Right lobe of liver (tissue), 6 donors: ENCODE measurements around the gene FBXO39. TPM values are rescaled to one million over a fixed set of nuclear protein-coding genes. Genes with fewer than 3 reads are reported as not detected.

Experiments
- ATAC-seq, 4 donors: fragments of 200-7000 bp; cut with Tn5 transposase; one replicate each; pipeline ENCODE4 v1.9.1; 2020; ENCODE audit warnings: mild to moderate bottlenecking in 4 of 4, moderate library complexity in 4 of 4
- DNase-seq, 3 donors: peaks; one replicate each; pipeline ENCODE4 v3.0.0-alpha.2; 2020
- H3K27ac ChIP-seq, 3 donors: fragments of 200-600 bp; one replicate each; pipeline ENCODE4 v1.8.0; 2022
- H3K27me3 ChIP-seq, 2 donors: fragments of 200-600 bp; one replicate each; pipeline ENCODE4 v1.8.0; 2022
- H3K36me3 ChIP-seq, 4 donors: fragments of 200-600 bp; sonication (generic) in 1 of 4; one replicate each; pipeline versions ENCODE4 v1.5.1 to v1.8.0; 2017 to 2022; ENCODE audit warnings: control low read depth in 1 of 4
- H3K4me1 ChIP-seq, 4 donors: fragments of 200-600 bp; sonication (generic) in 1 of 4; one replicate each; pipeline versions ENCODE4 v1.5.1 to v1.8.0; 2017 to 2022; ENCODE audit warnings: control low read depth in 1 of 4
- H3K4me3 ChIP-seq, 3 donors: fragments of 200-600 bp; one replicate each; pipeline ENCODE4 v1.8.0; 2022
- H3K9me3 ChIP-seq, 4 donors: fragments of 200-600 bp; sonication (generic) in 1 of 4; one replicate each; pipeline versions ENCODE4 v1.5.1 to v1.8.0; 2017 to 2022; ENCODE audit warnings: control low read depth in 1 of 4
- POLR2A ChIP-seq: fragments of 450-650 bp; IDR thresholded peaks from one replicate; pipeline ENCODE4 v1.6.1; 2017; ENCODE audit warnings: antibody characterized with exemption, mild to moderate bottlenecking
- WGBS: methylation state at CpG from one replicate; pipeline ENCODE4 v1.1.6; 2018; ENCODE audit warnings: low coverage, low lambda C conversion rate; ENCODE audit not compliant: insufficient coverage; ENCODE audit errors: missing lambda C conversion rate; 5-methylcytosine and 5-hydroxymethylcytosine counted together
- intact Hi-C, 2 donors: fragments of 100-400 bp; cut with DNase I; formaldehyde crosslinking; loops; one replicate each; pipeline versions ENCODE4 v1.11.2 to v1.14.1; 2022
- total RNA-seq, 6 experiments: library from RNA; depleted of rRNA in 2 of 6; stranded (reverse); fragments of >200 nt in 2 of 6; fragmentation: NEBNext Ultra II Directional in 3 of 6; extraction: Animal tissue kit (Norgen Biotek cat#: 25700) in 3 of 6; gene quantifications; one replicate each; pipeline versions ENCODE4 v1.1.0 to v1.2.4, GENCODE V29; 2016 to 2023
- TF ChIP-seq, protein P1 (sequence below), 4 donors: fragments of 200-600 bp in 3 of 4; fragments of 450-650 bp in 1 of 4; IDR thresholded peaks; one replicate each; pipeline versions ENCODE4 v1.5.1 to v1.8.0; 2016 to 2022; ENCODE audit warnings: antibody characterized with exemption in 4 of 4, mild to moderate bottlenecking in 2 of 4
- donor health status: DM: no; HTN: yes; CAD: no.
- donor health status: DM: no; HTN: no; CAD: no.
- donor health status: DM: no; HTN: no; CAD: no.
- donor health status: DM: no; HTN: yes; CAD: no.
- donor health status: DM: no; HTN: yes; CAD: no.

Gene FBXO39
- total RNA-seq, 6 experiments from 2014 or later, result 0.33 to 1.2 (median 0.49) TPM; not detected in 1

DNA sequence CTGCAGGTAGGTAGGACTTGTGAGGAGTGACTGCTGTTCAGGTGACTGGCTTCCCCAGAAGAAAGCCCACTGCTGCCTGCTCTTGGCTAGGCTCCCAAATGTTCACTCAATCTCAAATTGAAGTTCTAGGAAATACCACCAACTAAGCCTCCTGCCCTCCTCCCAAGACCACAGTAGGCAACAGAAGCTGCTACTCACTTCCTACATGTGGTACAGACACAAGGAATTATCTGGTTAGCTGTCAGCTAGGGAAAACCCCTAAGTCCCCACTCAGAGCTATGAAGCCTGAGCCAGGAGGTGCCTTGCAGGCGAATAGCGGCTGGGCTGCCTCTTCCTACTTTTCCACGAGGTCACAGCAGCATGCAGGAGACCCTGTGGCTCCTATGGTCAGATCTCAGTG, 4.9 kb downstream of the FBXO39 start:
- Histone ChIP-seq H3K27ac (no peak overlapping the region), H3K27me3 (no peaks in the 10 kb centered on the region), H3K4me3 (no peak overlapping the region), H3K4me1 (peaks cover 0 to 9% (median 0%) of the 10 kb centered on the region in 4 donors), H3K9me3 (no peaks in the 10 kb centered on the region), H3K36me3 (no peaks in the 10 kb centered on the region)
- ATAC-seq (no peak), DNase-seq (no peak)
- WGBS, result 76% methylated on average over 3 of the region's 3 CpGs
- no peak for TF ChIP-seq POLR2A
- TF ChIP-seq, protein P1, sequence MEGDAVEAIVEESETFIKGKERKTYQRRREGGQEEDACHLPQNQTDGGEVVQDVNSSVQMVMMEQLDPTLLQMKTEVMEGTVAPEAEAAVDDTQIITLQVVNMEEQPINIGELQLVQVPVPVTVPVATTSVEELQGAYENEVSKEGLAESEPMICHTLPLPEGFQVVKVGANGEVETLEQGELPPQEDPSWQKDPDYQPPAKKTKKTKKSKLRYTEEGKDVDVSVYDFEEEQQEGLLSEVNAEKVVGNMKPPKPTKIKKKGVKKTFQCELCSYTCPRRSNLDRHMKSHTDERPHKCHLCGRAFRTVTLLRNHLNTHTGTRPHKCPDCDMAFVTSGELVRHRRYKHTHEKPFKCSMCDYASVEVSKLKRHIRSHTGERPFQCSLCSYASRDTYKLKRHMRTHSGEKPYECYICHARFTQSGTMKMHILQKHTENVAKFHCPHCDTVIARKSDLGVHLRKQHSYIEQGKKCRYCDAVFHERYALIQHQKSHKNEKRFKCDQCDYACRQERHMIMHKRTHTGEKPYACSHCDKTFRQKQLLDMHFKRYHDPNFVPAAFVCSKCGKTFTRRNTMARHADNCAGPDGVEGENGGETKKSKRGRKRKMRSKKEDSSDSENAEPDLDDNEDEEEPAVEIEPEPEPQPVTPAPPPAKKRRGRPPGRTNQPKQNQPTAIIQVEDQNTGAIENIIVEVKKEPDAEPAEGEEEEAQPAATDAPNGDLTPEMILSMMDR (IDR thresholded peaks at IDR 0.05), result no peak
- intact Hi-C loops, result no loop called here

DNA sequence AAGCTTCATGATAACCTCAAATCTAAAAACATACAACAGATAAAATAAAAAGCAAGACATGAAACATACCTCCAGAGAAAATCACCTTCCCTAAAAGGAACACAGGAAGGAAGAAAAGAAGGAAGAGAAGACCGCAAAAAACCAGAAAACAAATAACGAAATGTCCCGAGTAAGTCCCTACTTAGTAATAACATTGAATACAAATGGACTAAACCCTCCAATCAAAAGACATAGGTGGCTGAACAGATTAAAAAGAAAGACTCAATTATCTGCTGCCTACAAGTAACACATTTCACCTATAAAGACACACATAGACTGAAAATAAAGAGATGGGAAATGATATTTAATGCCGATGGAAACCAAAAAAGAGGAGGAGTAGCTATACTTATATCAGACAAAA, 6.2 kb downstream of the FBXO39 start:
- no peak overlapping the region for H3K27ac ChIP-seq
- no peak overlapping the region for H3K4me3 ChIP-seq
- peaks cover 0 to 9% (median 0%) of the 10 kb centered on the region in 4 donors for H3K4me1 ChIP-seq
- 70% methylated on average over 4 of the region's 4 CpGs for WGBS
- H3K27me3 ChIP-seq, result no peaks in the 10 kb centered on the region
- no peaks in the 10 kb centered on the region for H3K9me3 ChIP-seq
- intact Hi-C loops, result no loop called here
- ATAC-seq (no peak), DNase-seq (no peak)
- no peak for TF ChIP-seq POLR2A
- TF ChIP-seq, protein P1 (IDR thresholded peaks at IDR 0.05), result no peak
- no peaks in the 10 kb centered on the region for H3K36me3 ChIP-seq

DNA sequence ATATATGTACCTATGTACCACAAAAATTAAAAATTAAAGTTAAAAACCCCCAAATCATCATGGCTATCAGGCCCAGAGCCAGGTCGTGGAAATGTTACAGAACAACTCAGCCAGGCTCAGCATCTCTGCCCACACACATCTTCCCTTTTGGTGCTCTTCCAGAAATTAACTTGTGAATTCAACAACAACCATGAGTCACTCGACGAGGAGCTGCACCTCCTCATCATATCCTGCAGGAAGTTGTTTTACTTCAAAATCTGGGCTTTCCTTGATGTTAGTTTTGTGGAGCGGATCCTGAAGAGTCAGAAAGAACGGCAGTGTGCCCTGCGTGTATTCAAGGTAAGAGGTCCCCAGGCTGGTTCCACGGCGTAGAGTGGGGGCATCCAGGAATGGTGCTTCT, 10.6 kb downstream of the FBXO39 start:
- ATAC-seq (peak in 3 of 4 donors; percentile 11 to 80 (median 63)), DNase-seq (no peak)
- WGBS, result 59% methylated on average over 8 of the region's 8 CpGs
- TF ChIP-seq POLR2A, result no peak
- TF ChIP-seq, protein P1 (IDR thresholded peaks at IDR 0.05), result no peak
- no peaks in the 10 kb centered on the region for H3K36me3 ChIP-seq
- H3K4me3 ChIP-seq, result no peak overlapping the region
- intact Hi-C loops, result no loop called here
- no peaks in the 10 kb centered on the region for H3K27me3 ChIP-seq
- H3K9me3 ChIP-seq, result no peaks in the 10 kb centered on the region
- H3K27ac ChIP-seq, result peak overlapping the region in 1 of 3 donors; percentile 23
- peaks cover 0 to 8% (median 0%) of the 10 kb centered on the region in 4 donors for H3K4me1 ChIP-seq

DNA sequence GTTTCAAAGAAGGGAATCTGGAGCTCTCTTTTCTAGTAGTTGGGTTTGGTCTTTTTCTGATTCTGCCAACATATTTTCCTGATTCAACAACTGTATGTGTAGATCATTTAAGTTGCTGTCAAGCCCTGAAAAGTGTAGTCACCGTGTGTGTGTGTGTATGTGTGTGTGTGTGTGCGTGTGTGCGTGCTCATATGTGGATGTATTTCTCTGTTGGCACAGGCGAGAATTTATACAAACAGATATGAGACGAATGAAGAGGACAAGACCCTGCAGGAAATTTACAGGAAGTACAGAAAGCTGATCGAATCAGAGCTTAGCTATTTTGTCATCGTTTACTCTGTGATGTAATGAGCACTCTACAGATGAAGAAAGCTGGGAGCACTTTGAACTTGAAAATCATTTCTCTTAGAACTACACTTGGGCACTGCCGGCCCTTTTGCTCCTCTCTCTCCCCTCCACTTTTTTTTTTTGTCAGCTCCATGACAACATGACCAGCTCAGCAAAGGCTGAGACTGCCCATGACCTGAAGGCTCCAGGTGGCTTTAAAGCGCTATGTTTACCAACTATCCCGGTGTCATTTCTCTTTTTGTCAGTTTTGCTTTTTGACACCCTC, 11.2 kb downstream of the FBXO39 start:
- H3K27me3 ChIP-seq, result no peaks in the 10 kb centered on the region
- H3K36me3 ChIP-seq, result no peaks in the 10 kb centered on the region
- H3K4me3 ChIP-seq, result no peak overlapping the region
- intact Hi-C loops, result no loop called here
- TF ChIP-seq, protein P1 (IDR thresholded peaks at IDR 0.05), result no peak
- no peak for TF ChIP-seq POLR2A
- peaks cover 0 to 8% (median 0%) of the 10 kb centered on the region in 4 donors for H3K4me1 ChIP-seq
- WGBS, result 38% methylated on average over 10 of the region's 10 CpGs
- DNase-seq (no peak), ATAC-seq (peak in 3 of 4 donors; percentile 13 to 50 (median 29))
- no peaks in the 10 kb centered on the region for H3K9me3 ChIP-seq
- peak overlapping the region in 1 of 3 donors; percentile 23 for H3K27ac ChIP-seq
